GM23248 (cell line): ENCODE measurements around the gene TMEM229A. TPM values are rescaled to one million over a fixed set of nuclear protein-coding genes. Genes with fewer than 3 reads are reported as not detected.
"Not testable (repeated sequence)": the region's sequence is repeated elsewhere in the genome, so short reads cannot be mapped to it uniquely, and the experiment has no call there.

ENCODE experiments used
- DNase-seq: peaks from one replicate; pipeline ENCODE4 v3.0.0-alpha.2; 2015
- H2AFZ ChIP-seq: fragments of 200-600 bp; sonication (generic); 2 replicates; pipeline ENCODE4 v1.6.1; 2016; ENCODE audit warnings: antibody characterized with exemption
- H3F3A ChIP-seq: fragments of 200-600 bp; sonication (generic); 2 replicates; pipeline ENCODE4 v1.6.1; 2016; ENCODE audit warnings: mild to moderate bottlenecking, antibody characterized with exemption, mixed run types; ENCODE audit not compliant: insufficient read depth
- H3K27ac ChIP-seq: fragments of 200-600 bp; sonication (generic); 2 replicates; pipeline ENCODE4 v1.5.1; 2016; ENCODE audit warnings: mild to moderate bottlenecking
- H3K27me3 ChIP-seq: fragments of 200-600 bp; sonication (generic); replicated peaks from 2 replicates; pipeline ENCODE4 v1.6.1; 2016; ENCODE audit warnings: mild to moderate bottlenecking; ENCODE audit not compliant: insufficient read depth
- H3K36me3 ChIP-seq: fragments of 200-600 bp; sonication (generic); 2 replicates; pipeline ENCODE4 v1.6.1; 2016; ENCODE audit warnings: low read depth, mild to moderate bottlenecking
- H3K4me1 ChIP-seq: fragments of 200-600 bp; sonication (generic); 2 replicates; pipeline ENCODE4 v1.6.1; 2016; ENCODE audit warnings: mild to moderate bottlenecking; ENCODE audit not compliant: insufficient read depth
- H3K4me2 ChIP-seq: fragments of 200-600 bp; sonication (generic); one replicate; pipeline ENCODE4 v1.6.1; 2016; ENCODE audit warnings: mild to moderate bottlenecking; ENCODE audit not compliant: unreplicated experiment
- H3K4me3 ChIP-seq: fragments of 200-600 bp; sonication (generic); 2 replicates; pipeline ENCODE4 v1.5.1; 2016; ENCODE audit warnings: mild to moderate bottlenecking
- H3K79me2 ChIP-seq: fragments of 200-600 bp; sonication (generic); 2 replicates; pipeline ENCODE4 v1.6.1; 2016; ENCODE audit warnings: mild to moderate bottlenecking; ENCODE audit not compliant: insufficient read depth
- H3K9ac ChIP-seq: fragments of 200-600 bp; sonication (generic); 2 replicates; pipeline ENCODE4 v1.6.1; 2016; ENCODE audit warnings: mild to moderate bottlenecking
- H3K9me2 ChIP-seq: fragments of 200-600 bp; sonication (generic); 2 replicates; pipeline ENCODE4 v1.6.1; 2016; ENCODE audit warnings: mixed run types, mild to moderate bottlenecking, moderate library complexity; ENCODE audit not compliant: insufficient read depth
- H3K9me3 ChIP-seq: fragments of 200-600 bp; sonication (generic); one replicate; pipeline ENCODE4 v1.6.1; 2017; ENCODE audit warnings: low read depth
- H4K20me1 ChIP-seq: fragments of 200-600 bp; sonication (generic); 2 replicates; pipeline ENCODE4 v1.6.0; 2016; ENCODE audit not compliant: insufficient read depth
- EZH2 ChIP-seq: fragments of 200-600 bp; sonication (generic); IDR thresholded peaks from 2 replicates; pipeline ENCODE4 v1.6.1; 2018; ENCODE audit warnings: antibody characterized with exemption, mild to moderate bottlenecking; ENCODE audit not compliant: insufficient read depth, poor library complexity, severe bottlenecking
- EZH2phosphoT487 ChIP-seq: fragments of 200-600 bp; sonication (generic); IDR thresholded peaks from 2 replicates; pipeline ENCODE4 v1.6.1; 2018; ENCODE audit warnings: antibody characterized with exemption, moderate library complexity, mild to moderate bottlenecking, low read depth; ENCODE audit not compliant: insufficient read depth
- whole genome bisulfite sequencing, 2 experiments: methylation state at CpG; one replicate each; pipeline ENCODE4 v1.1.6; 2015 to 2017; ENCODE audit warnings: low lambda C conversion rate in 2 of 2, low coverage in 1 of 2; ENCODE audit errors: missing lambda C conversion rate in 2 of 2; 5-methylcytosine and 5-hydroxymethylcytosine counted together
- in situ Hi-C: fragments of 300-500 bp; cut with MboI; formaldehyde crosslinking; loops from 2 replicates; pipeline ENCODE4 v1.15.0; 2020
- polyA plus RNA-seq: library from polyadenylated mRNA; unstranded; fragments of >200 nt; fragmentation: Nextera tagmentation; extraction: Ambion mirVana; gene quantifications from 2 replicates; pipeline ENCODE4 v1.2.1, GENCODE V29; 2016
- total RNA-seq: library from RNA; depleted of rRNA; stranded (reverse); fragments of >200 nt; shearing (Covaris generic); gene quantifications from 2 replicates; pipeline ENCODE4 v1.2.3, GENCODE V29; 2014

TMEM229A gene
- total and polyA plus RNA-seq, 2 experiments from 2014 or later = not detected

DNA sequence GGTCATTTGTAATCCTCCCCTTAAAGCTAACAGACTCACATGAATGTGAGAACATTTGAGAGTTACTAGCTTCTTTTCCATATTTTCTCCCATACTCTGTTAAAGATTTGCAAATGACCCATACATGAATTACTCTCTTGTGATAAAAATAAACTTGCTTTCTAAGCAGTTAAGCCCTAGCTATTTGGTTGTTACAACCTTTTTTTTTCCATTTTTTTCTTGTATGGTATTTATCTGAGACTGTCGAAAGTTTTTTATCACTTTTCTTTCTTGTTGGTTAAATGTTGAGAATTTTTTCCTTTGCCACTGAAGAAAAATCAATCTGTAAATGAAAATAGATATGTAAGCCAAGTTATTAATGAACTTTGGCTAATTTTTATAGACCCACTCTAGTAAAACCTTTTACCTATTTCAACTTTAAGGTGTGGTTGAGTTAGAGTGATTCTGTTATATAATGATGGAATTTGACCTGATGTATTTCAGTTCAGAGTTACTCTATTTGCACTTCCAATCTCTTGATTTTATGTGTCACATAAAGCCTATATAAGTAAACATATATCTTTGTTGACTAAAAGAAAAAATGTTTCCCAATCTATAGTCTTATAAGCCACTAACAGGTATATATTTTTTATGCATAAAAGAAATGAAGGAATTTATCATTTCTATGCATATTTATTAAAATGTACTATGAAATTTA, 19.0 kb upstream of the TMEM229A start:
- Histone ChIP-seq H3K27me3 (no peaks in the 10 kb centered on the region), H3K9me3 (no peaks in the 10 kb centered on the region), H3K9me2 (no peaks in the 10 kb centered on the region), H3K36me3 (no peaks in the 10 kb centered on the region), H3K4me3 (no peak overlapping the region), H3F3A (no peaks in the 10 kb centered on the region), H4K20me1 (no peaks in the 10 kb centered on the region), H3K79me2 (no peaks in the 10 kb centered on the region), H3K27ac (no peak overlapping the region), H3K4me1 (no peaks in the 10 kb centered on the region), H3K4me2 (no peak overlapping the region), H2AFZ (no peak overlapping the region), H3K9ac (no peak overlapping the region)
- in situ Hi-C loops = no loop called here
- no peak for DNase-seq
- WGBS, 2 experiments = 12 to 19% methylated on average over 1 of the region's 1 CpG
- no peak for TF ChIP-seq EZH2
- TF ChIP-seq EZH2phosphoT487 = no peak

DNA sequence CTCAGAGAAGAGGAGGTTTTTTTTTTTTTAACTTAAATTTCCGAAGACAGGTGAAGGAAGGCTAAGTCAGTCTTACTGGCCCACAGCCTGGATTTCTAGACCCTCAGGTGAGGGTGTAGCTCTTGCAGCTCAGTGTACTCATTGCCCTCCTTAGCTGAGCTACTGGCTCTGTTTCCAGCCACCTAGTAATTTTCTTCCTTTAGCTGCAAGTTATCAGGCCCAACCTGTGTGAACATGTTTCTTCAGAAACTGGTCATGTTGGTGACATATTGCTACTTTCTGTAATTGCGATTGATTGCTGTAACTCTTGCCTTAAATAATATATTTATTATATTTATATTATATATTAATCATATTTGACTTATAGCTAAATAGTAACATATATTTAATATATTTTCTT, 10.0 kb upstream of the TMEM229A start:
- Histone ChIP-seq H3K4me2 (no peak overlapping the region), H3K27ac (no peak overlapping the region), H3K4me3 (no peak overlapping the region), H4K20me1 (no peaks in the 10 kb centered on the region), H3K9me3 (no peaks in the 10 kb centered on the region), H3K79me2 (no peaks in the 10 kb centered on the region), H3K9me2 (no peaks in the 10 kb centered on the region), H3K27me3 (no peaks in the 10 kb centered on the region), H3K36me3 (no peaks in the 10 kb centered on the region), H3K4me1 (no peaks in the 10 kb centered on the region), H2AFZ (no peak overlapping the region), H3K9ac (no peak overlapping the region), H3F3A (no peaks in the 10 kb centered on the region)
- in situ Hi-C loops = no loop called here
- whole genome bisulfite sequencing, 2 experiments = 18 to 22% methylated on average over 2 of the region's 2 CpGs
- TF ChIP-seq EZH2phosphoT487 = no peak
- TF ChIP-seq EZH2 = no peak
- DNase-seq = no peak

DNA sequence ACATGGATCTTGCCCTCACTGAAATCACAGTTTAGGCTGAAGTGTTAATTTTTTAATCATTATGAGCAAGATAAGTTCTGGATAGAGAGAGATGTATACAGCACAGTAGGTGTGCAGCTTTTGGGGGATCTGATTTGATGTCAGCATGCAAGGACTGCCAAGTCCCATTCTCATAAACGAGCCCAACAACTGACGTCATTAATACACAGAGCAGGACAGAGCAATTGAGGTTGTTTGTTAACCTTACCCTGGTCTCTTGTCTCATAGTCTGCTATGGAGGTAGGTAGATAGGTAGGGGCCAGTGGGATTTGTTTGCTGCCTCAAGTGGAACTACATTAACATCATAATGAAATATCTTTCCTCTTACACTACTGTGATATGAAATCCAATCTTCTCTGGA, 8.6 kb upstream of the TMEM229A start:
- Histone ChIP-seq H3F3A (no peaks in the 10 kb centered on the region), H3K36me3 (no peaks in the 10 kb centered on the region), H4K20me1 (no peaks in the 10 kb centered on the region), H3K9ac (no peak overlapping the region), H3K27me3 (no peaks in the 10 kb centered on the region), H3K9me3 (no peaks in the 10 kb centered on the region), H3K27ac (no peak overlapping the region), H2AFZ (no peak overlapping the region), H3K9me2 (no peaks in the 10 kb centered on the region), H3K79me2 (no peaks in the 10 kb centered on the region), H3K4me2 (no peak overlapping the region), H3K4me3 (no peak overlapping the region), H3K4me1 (no peaks in the 10 kb centered on the region)
- TF ChIP-seq EZH2 = no peak
- no peak for TF ChIP-seq EZH2phosphoT487
- DNase-seq = no peak
- in situ Hi-C loops = no loop called here
- 20 to 32% methylated on average over 2 of the region's 2 CpGs for WGBS, 2 experiments

DNA sequence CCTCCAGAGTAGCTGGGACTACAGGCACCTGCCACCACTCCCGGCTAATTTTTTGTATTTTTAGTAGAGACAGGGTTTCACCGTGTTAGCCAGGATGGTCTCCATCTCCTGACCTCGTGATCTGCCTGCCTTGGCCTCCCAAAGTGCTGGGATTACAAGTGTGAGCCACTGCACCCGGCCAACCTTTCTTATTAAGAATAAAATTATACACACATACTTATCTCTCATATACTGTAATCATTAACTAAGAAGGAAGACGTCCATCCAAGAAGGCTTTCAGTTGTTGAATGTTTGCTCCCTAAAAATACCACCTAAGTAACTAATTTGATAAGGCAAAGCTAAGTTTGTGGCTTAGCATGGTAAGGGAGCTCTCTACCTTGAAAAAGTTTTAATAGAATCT, 5.0 kb upstream of the TMEM229A start:
- H3F3A ChIP-seq, H3K9me3 ChIP-seq, H3K4me2 ChIP-seq, H4K20me1 ChIP-seq, in situ Hi-C loops, H2AFZ ChIP-seq, H3K4me1 ChIP-seq, DNase-seq, H3K9ac ChIP-seq, H3K4me3 ChIP-seq, H3K9me2 ChIP-seq, H3K27ac ChIP-seq, H3K36me3 ChIP-seq, H3K79me2 ChIP-seq: not testable (repeated sequence)
- H3K27me3 ChIP-seq = 0 out of 2 replicates have a peak, but pooled peaks cover 10% of the 10 kb centered on the region
- 10 to 11% methylated on average over 5 of the region's 5 CpGs for WGBS, 2 experiments

DNA sequence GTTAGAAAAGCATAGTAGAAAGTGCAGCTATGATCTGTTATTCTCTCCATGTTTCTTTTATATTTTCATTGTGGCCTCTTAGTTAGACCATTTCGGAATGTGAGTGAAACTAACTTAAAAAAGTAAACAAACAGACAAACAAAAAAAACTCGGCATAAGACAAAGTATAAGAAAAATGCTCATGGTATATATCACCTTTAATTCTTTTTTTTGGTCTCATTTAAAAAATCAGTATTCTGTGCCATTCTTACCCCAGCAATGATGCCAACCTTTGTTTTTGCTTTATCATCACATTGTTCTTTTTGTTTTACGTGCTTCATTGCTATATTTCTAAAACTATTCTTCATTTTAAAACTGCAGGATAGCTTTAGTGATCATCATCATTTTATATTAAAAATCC, 2.8 kb upstream of the TMEM229A start:
- Histone ChIP-seq H3K4me1 (no peaks in the 10 kb centered on the region), H3K4me2 (no peak overlapping the region), H3K4me3 (no peak overlapping the region), H3K27ac (no peak overlapping the region), H4K20me1 (no peaks in the 10 kb centered on the region), H3K9ac (no peak overlapping the region), H3K79me2 (no peaks in the 10 kb centered on the region), H3K36me3 (no peaks in the 10 kb centered on the region), H3K9me2 (no peaks in the 10 kb centered on the region), H2AFZ (no peak overlapping the region), H3F3A (no peaks in the 10 kb centered on the region), H3K27me3 (peaks cover 29% of the 10 kb centered on the region), H3K9me3 (no peaks in the 10 kb centered on the region)
- TF ChIP-seq EZH2phosphoT487 (no peak), EZH2 (no peak)
- no peak for DNase-seq
- WGBS, 2 experiments = 13 to 14% methylated on average over 3 of the region's 3 CpGs
- in situ Hi-C loops = no loop called here
